Measurements from ENCODE around the gene PLCB3.

The PLCB3 gene

DNA sequence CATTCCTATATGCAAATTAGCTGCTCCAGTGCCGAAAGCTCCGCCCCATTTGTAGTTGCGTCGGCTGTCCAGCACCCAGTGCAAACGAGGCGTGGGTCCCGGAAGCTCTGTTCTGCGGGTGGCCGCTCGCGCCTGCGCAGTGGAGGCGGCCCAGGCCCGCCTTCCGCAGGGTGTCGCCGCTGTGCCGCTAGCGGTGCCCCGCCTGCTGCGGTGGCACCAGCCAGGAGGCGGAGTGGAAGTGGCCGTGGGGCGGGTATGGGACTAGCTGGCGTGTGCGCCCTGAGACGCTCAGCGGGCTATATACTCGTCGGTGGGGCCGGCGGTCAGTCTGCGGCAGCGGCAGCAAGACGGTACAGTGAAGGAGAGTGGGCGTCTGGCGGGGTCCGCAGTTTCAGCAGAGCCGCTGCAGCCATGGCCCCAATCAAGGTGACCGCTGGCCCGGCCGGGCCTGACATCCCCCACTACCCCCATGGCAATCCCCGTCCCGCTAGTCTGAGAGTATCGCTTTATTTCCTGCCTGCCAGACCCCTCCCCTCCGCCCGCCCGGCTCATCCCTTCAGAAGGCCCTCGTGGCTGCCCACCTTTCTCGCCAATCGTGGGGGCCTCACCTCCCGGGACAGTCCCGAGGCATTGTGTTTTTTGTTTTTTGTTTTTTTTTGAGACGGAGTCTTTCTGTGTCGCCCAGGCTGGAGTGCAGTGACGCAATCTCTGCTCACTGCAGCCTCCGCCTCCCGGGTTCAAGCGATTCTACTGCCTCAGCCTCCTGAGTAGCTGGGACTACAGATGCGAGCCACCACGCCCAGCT, 66.8 kb downstream of the PLCB3 start, which contains the start of gene PRDX5:
PRDX5 (plus strand) TSS at position 161 of the 805 bp plus-strand sequence; CDS start at position 256, 95 bp downstream.
- TF ChIP-seq, protein P1, sequence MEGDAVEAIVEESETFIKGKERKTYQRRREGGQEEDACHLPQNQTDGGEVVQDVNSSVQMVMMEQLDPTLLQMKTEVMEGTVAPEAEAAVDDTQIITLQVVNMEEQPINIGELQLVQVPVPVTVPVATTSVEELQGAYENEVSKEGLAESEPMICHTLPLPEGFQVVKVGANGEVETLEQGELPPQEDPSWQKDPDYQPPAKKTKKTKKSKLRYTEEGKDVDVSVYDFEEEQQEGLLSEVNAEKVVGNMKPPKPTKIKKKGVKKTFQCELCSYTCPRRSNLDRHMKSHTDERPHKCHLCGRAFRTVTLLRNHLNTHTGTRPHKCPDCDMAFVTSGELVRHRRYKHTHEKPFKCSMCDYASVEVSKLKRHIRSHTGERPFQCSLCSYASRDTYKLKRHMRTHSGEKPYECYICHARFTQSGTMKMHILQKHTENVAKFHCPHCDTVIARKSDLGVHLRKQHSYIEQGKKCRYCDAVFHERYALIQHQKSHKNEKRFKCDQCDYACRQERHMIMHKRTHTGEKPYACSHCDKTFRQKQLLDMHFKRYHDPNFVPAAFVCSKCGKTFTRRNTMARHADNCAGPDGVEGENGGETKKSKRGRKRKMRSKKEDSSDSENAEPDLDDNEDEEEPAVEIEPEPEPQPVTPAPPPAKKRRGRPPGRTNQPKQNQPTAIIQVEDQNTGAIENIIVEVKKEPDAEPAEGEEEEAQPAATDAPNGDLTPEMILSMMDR (IDR thresholded peaks at IDR 0.05; ENCODE audit: insufficient read depth, low read depth, low read length, missing control alignments), result peak; percentile 38
- H3K4me3 ChIP-seq (ENCODE audit: low read depth, low read length), result peak within 1 kb of the TSS; percentile 99
- DNase-seq (ENCODE audit: low read depth), result peak; percentile 98
